Stimulated activated CD4-positive, alpha-beta T cell treated with anti-CD3 and anti-CD28 coated beads, TNF-alpha, amount 100 ng/mL, for 24 hours (primary cell): ENCODE results near the gene SLC9A1.

Source experiments
- DNase-seq, 3 experiments: peaks; one replicate each; pipeline ENCODE4 v3.0.0-alpha.2; 2020; ENCODE audit warnings: low read depth in 3 of 3

The SLC9A1 gene

GRCh38 chr1:27070390-27071048, 84.4 kb downstream of the SLC9A1 start:
- no peak for DNase-seq

DNA sequence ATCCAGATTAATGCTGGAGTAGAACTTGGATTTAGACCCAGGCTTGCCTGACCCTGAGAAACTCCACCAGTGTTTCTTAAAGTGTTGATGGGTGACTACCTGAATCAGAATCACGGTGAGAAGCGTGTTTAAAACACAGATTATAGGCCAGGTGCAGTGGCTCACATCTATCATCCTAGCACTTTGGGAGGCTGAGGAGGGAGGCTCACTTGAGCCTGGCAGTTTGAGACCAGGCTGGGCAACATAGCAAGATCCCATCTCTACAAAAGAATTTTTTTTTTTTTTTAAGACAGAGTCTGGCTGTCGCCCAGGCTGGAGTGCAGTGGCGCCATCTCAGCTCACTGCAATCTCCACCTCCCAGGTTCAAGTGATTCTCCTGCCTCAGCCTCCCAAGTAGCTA, 86.0 kb downstream of the SLC9A1 start:
- no peak for DNase-seq

DNA sequence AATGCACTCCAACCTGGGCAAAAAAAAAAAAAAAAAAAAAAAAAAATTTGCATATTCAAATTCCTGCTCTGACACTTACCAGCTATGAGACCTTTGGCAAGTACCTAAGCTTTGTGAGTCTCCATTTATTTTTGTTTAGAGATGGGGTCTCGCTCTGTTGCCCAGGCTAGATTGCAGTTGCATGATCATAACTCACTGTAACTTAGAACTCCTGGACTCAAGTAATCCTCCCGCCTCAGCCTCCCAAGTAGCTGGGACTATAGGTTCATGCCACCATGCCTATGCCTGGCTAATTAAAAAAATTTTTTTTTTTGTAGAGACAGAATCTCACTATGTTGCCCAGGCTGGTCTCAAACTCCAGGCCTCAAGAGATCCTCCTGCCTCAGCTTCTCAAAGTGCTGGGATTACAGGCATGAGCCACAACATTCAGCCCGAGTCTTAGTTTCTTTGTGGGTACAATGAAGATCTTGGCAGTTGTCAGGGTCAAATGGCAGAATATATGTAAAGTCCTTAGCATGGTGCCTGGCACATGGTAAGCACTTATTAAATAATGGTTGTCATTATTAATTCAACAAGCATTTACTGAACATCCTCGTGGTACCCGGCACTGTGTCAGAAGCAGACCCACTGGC, 88.8 kb downstream of the SLC9A1 start:
- DNase-seq = no peak

- no peak for DNase-seq
Measured at GRCh38 chr1:27060891-27061290, 94.0 kb downstream of the SLC9A1 start.

GRCh38 chr1:27058966-27059669, 95.8 kb downstream of the SLC9A1 start:
- no peak for DNase-seq

DNA sequence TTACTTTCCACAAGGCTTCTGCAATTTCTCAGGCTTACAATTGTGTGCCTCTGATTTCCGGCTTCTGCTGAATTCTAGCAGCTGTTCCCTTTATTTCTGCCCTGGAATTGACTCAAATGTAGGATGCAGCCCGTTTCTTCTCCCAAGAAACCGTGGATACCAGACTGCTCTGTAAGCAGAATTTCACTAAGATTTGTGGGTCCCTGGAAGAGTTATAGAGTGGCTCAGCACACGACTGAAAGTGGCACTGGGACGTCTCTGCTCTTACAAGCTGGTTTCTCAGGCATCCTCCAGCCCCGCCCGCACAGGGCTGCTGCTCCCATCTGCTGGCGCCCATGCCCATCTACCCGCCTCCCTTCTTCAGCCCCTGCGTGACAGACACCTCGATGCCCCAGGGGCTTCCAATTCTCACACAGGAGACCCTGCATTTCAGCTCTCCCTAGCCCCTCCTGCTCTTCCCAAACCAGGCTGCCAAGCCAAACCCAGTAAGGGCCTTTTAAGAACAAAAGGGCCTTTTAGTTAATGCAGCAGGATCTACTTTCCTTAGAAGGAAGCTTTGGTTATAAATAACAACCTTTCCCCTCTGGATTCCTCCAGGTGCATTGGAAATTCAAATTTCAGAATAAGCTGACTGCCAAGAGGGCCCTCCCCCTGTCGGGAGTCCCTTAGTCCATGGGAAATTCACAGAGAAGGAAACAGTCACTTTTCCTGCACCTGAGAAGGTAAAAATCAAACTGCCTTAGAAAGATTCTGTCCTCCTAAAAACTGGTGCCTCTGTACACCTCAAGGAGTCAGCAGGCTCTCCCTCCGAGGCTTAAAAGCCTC, 96.9 kb downstream of the SLC9A1 start:
- no peak for DNase-seq

DNA sequence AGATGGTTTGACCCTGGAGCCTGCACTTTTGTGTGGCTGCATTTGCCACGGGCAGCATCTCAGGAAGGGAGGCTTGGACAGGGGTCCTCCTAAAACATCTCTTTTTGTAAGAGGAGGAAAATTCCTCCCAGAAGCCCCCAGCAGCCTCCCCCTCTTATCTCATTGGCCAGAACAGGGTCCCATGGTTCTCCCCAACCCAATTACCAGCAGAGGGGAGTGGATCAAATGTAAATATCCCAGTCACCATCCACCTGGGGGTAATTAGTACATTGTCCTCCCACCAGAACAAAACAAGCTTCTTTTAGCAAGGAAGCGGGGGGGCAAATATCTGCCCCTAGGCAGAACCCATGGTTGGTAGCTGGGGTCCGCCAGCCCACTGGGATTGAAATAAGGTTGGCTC, 97.5 kb downstream of the SLC9A1 start:
- DNase-seq = no peak

DNA sequence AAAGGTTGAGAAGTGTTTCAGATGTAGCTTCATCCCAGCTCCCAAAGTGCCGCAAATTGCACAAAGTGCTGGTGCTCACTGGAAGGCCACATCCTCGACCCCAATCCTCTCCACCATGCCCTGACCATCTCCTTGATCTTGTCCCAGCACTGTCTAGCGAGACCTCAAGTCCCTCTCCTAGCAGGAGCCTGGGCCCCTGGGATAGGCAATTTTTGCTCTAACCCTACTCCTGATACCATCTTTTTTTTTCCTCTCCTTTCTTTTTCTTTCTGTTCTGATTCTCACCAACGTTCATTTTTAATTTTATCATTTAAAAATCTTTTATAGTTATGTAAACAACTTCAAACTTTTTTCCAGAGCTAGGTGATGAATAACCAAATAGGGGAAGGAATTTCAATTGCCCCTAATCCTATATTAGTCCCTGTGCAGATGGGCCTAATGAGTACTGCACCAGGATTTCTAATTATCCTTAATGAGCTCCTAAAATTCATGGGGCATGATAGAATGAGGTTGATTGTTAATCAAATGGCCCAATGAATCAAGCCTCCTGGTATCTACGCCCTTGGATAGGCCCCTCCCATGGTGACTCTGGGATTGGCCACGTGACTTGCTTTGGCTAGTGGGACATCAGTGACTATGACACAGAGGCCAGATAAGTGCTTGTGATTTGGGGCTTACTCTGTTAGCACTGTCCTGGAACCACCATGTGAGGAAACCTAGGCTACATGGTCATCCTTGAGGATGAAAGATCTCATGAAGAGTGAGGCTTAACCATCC, 100.8 kb downstream of the SLC9A1 start:
- DNase-seq = no peak

DNA sequence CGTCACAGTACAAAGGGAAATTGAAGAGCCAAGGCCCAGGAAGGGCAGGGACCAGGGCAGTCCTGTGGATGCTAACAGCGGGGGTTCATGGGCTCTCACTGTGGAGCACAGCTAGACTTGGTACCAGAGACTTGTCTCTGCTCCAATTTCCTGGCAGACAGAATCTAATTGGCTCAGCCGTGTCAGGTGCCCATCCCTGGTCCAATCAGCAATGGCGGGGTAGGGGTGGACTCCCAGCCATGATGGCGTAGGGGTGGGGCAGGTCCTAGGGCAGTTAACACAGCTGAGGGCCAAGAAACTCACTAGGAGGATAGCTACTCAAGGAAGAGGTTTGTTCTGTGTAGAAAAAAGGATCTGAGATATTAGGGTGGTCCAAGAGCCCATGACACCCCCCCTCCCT, 102.4 kb downstream of the SLC9A1 start:
- no peak for DNase-seq

- no peak for DNase-seq
Measured at GRCh38 chr1:27049607-27050006, 105.3 kb downstream of the SLC9A1 start.

- DNase-seq = no peak
Measured at GRCh38 chr1:27049100-27049499, 105.8 kb downstream of the SLC9A1 start.
